ENCODE results near the gene AKR1A1. TPM values are rescaled to one million over a fixed set of nuclear protein-coding genes. Genes with fewer than 3 reads are reported as not detected.
"Not testable (repeated sequence)": the region's sequence is repeated elsewhere in the genome, so short reads cannot be mapped to it uniquely, and the experiment has no call there.

The AKR1A1 gene
- total RNA-seq, 2 experiments from 2014 or later = 137 to 150 TPM

DNA sequence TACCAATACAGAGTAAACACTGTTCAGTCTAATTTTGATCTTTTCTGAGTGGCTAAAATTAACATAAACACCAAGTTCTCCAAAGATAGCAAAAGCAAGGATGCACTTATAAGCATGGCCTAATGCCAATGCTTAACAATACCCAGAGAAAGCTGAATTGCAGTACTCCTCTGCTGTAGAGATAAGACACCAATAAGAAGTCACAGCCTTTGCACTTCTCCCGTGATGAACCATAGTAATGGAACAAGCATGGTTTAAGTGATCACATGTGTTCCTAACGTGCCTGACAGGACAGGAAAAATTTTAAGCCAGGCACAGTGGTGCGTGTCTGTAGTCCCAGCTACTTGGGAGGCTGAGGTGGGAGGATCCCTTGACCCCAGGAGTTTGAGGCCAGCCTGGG lies 34.6 kb upstream of the AKR1A1 start:
- CTCF ChIA-PET = interaction anchor here (1.1 kb wide), 3 partner anchors 44 to 54 kb away, joined by 3 to 4 read pairs (median 3); no protein-coding TSS in a partner anchor
- H3K27ac Mint-ChIP-seq = no peak overlapping the region
- H3K4me3 Mint-ChIP-seq = no peak overlapping the region
- no peak for ATAC-seq
- H3K4me1 Mint-ChIP-seq = peaks cover 28% of the 10 kb centered on the region
- H3K27me3 Mint-ChIP-seq = no peaks in the 10 kb centered on the region
- no peak for DNase-seq
- no peaks in the 10 kb centered on the region for H3K9me3 Mint-ChIP-seq (ENCODE audit: low read depth)
- peaks cover 43% of the 10 kb centered on the region for H3K36me3 Mint-ChIP-seq

GRCh38 chr1:45516465-45516864 lies 34.2 kb upstream of the AKR1A1 start:
- DNase-seq (no peak), ATAC-seq (no peak)
- CTCF ChIA-PET = interaction anchor here (1.1 kb wide), 3 partner anchors 43 to 54 kb away, joined by 3 to 4 read pairs (median 3); no protein-coding TSS in a partner anchor
- H3K4me3 Mint-ChIP-seq = no peak overlapping the region
- peak overlapping the region; percentile 15 for H3K27ac Mint-ChIP-seq
- H3K4me1 Mint-ChIP-seq = peaks cover 28% of the 10 kb centered on the region
- H3K27me3 Mint-ChIP-seq = no peaks in the 10 kb centered on the region
- H3K9me3 Mint-ChIP-seq (ENCODE audit: low read depth) = no peaks in the 10 kb centered on the region
- H3K36me3 Mint-ChIP-seq = peaks cover 39% of the 10 kb centered on the region

DNA sequence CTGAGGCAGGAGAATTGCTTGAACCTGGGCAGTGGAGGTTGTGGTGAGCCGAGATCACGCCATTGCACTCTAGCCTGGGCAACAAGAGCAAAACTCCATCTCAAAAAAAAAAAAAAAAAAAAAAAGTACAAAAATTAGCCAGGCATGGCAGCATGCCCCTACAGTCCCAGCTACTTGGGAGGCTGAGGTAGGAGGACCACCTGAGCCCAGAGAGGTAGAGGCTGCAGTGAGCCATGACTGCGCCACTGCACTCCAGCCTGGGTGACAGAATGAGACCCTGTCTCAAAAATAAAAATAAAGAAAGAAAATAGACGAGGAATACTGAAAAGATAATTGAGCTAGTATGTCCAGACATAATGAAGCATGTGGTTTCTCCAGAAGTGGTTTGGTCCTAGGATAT lies 32.3 kb upstream of the AKR1A1 start:
- not testable (repeated sequence) for ATAC-seq; H3K27me3 Mint-ChIP-seq; H3K27ac Mint-ChIP-seq; DNase-seq; H3K9me3 Mint-ChIP-seq (ENCODE audit: low read depth); H3K4me3 Mint-ChIP-seq
- H3K36me3 Mint-ChIP-seq = peaks cover 31% of the 10 kb centered on the region
- CTCF ChIA-PET = interaction anchor here (0.7 to 1.4 kb wide), 6 partner anchors 18 to 168 kb away, joined by 3 to 5 read pairs (median 4); partner anchors contain the start of genes CCDC163, GPBP1L1, MMACHC and NASP
- H3K4me1 Mint-ChIP-seq = peaks cover 46% of the 10 kb centered on the region

DNA sequence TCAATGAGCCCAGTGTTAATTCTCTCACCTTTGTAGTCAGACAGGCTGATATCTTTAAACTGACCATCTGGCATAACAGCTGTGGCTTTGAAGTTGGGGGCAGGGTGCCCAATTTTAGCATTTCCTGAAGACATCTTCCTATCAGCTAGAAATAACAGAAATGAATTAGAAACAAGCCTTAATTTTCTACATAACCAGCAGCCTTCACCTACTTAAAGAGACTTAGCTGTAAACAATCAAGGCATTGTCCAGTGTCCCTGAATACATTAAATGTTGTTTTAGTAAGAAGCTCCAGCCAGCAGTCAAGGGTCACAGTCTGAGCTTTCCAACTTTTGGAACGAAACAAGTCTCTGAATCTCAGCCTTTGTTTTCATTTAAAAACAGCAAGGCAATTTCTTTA lies 31.7 kb upstream of the AKR1A1 start:
- H3K4me1 Mint-ChIP-seq = peaks cover 48% of the 10 kb centered on the region

DNA sequence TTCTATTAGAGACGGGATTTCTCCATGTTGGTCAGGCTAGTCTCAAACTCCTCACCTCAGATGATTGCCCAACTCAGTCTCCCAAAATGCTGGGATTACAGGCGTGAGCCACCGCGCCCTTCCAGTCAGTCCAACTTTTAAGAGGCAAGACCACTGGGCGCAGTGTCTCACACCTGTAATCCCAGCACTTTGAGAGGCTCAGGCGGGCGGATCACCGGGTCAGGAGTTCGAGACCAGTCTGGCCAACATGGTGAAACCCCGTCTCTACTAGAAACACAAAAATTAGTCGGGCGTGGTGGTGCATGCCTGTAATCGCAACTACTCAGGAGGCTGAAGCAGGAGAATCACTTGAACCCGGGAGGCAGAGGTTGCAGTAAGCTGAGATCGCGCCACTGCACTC lies 30.9 kb upstream of the AKR1A1 start:
- Mint-ChIP-seq H3K36me3 (peaks cover 27% of the 10 kb centered on the region), H3K4me3 (peak overlapping the region; percentile 93), H3K4me1 (peaks cover 48% of the 10 kb centered on the region)
- not testable (repeated sequence) for H3K9me3 Mint-ChIP-seq (ENCODE audit: low read depth); H3K27me3 Mint-ChIP-seq; DNase-seq; H3K27ac Mint-ChIP-seq; ATAC-seq
- CTCF ChIA-PET = interaction anchor here (2.4 to 3.0 kb wide), 2 partner anchors 50 to 64 kb away, joined by 11 to 29 read pairs; partner anchors contain the start of gene NASP

More for the DNA sequence above, 31.7 kb upstream of the AKR1A1 start:
- Mint-ChIP-seq H3K4me3 (peak overlapping the region; percentile 49), H3K9me3 (ENCODE audit: low read depth) (no peaks in the 10 kb centered on the region), H3K36me3 (peaks cover 31% of the 10 kb centered on the region), H3K27ac (peak overlapping the region; percentile 38), H3K27me3 (no peaks in the 10 kb centered on the region)
- CTCF ChIA-PET = interaction anchor here (0.7 to 1.3 kb wide), 4 partner anchors 32 to 167 kb away, joined by 3 to 5 read pairs (median 4); partner anchors contain the start of genes GPBP1L1 and NASP
- DNase-seq = no peak
- no peak for ATAC-seq

- H3K27me3 Mint-ChIP-seq = peaks cover 9% of the 10 kb centered on the region
- peak within 1 kb of the TSS; percentile 93 for H3K4me3 Mint-ChIP-seq
- ATAC-seq = peak; percentile 85
- H3K4me1 Mint-ChIP-seq = peaks cover 44% of the 10 kb centered on the region
- CTCF ChIA-PET = interaction anchor here (0.7 to 4.7 kb wide), 14 partner anchors 10 to 64 kb away, joined by 3 to 29 read pairs (median 4); partner anchors contain the start of genes AKR1A1, NASP and TESK2
- H3K27ac Mint-ChIP-seq = peak within 1 kb of the TSS; percentile 89
- DNase-seq = peak; percentile 97
- H3K9me3 Mint-ChIP-seq (ENCODE audit: low read depth) = no peaks in the 10 kb centered on the region
- peaks cover 15% of the 10 kb centered on the region for H3K36me3 Mint-ChIP-seq
These were observed 29.0 kb upstream of the AKR1A1 start, which contains the start of gene PRDX1 for GRCh38 chr1:45521413-45522323. Gene PRDX1, minus strand, starts transcription at chr1:45521884. Its CDS starts 2,841 bp downstream, at chr1:45519043.

DNA sequence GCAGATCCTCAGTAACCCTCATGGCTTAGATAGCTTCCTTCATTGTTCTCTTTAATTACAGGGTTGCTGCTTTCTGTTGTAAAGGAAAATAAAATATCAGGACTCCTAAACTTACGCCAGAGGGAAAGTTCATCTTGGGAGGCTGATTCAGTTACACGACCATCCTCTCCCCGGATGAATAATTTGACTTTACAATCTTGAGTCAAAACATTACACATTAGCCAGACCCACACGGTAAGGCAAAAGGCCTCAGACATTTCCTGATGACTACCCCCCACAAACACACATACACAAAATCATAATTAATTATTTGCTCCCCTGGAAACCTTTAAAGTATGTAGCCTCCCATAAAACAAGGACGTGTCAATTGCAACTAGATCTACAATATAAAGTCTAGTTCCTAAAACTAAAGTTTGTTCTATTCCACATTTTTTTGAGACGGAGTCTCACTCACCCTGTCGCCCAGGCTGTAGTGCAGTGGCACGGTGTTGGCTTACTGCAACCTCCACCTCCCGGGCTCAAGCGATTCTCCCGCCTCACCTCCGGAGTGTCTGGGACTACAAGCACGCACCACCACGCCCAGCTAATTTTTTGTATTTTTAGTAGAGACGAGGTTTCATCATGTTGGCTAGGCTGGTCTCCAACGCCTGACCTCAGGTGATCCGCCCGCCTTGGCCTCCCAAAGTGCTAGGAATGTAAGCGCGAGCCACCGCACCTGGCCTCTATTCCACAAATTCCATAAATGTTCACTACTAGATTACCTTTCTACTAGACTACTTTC lies 28.1 kb upstream of the AKR1A1 start:
- Mint-ChIP-seq H3K4me1 (peaks cover 41% of the 10 kb centered on the region), H3K4me3 (peak overlapping the region; percentile 93), H3K27ac (peak overlapping the region; percentile 89), H3K27me3 (peaks cover 13% of the 10 kb centered on the region), H3K9me3 (ENCODE audit: low read depth) (no peaks in the 10 kb centered on the region), H3K36me3 (peaks cover 8% of the 10 kb centered on the region)
- no peak for ATAC-seq
- CTCF ChIA-PET = interaction anchor here (0.7 to 4.7 kb wide), 13 partner anchors 10 to 64 kb away, joined by 3 to 29 read pairs (median 5); partner anchors contain the start of genes AKR1A1, NASP and TESK2
- no peak for DNase-seq

DNA sequence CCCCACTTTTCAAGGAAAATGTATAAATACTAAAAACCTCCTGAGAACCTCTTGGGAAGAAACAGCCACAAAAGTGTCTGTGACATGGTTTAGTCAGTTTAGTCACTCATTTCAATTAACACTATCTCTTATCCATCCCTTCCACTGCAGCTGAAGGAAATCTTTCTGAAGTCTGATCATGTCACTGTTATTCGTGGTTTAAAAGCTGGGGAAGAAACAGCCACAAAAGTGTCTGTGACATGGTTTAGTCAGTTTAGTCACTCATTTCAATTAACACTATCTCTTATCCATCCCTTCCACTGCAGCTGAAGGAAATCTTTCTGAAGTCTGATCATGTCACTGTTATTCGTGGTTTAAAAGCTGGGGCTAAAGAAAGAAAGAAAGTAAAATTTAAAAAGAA lies 27.1 kb upstream of the AKR1A1 start:
- ATAC-seq; DNase-seq; H3K27ac Mint-ChIP-seq; H3K36me3 Mint-ChIP-seq; H3K9me3 Mint-ChIP-seq (ENCODE audit: low read depth); H3K4me3 Mint-ChIP-seq: not testable (repeated sequence)
- Mint-ChIP-seq H3K27me3 (peaks cover 13% of the 10 kb centered on the region), H3K4me1 (peaks cover 38% of the 10 kb centered on the region)
- CTCF ChIA-PET = interaction anchor here (1.7 to 4.7 kb wide), 3 partner anchors 11 to 31 kb away, joined by 5 to 17 read pairs (median 9); no protein-coding TSS in a partner anchor

- Mint-ChIP-seq H3K27me3 (peaks cover 13% of the 10 kb centered on the region), H3K4me1 (peaks cover 33% of the 10 kb centered on the region)
- DNase-seq; H3K4me3 Mint-ChIP-seq; H3K27ac Mint-ChIP-seq; ATAC-seq; H3K9me3 Mint-ChIP-seq (ENCODE audit: low read depth); H3K36me3 Mint-ChIP-seq: not testable (repeated sequence)
- CTCF ChIA-PET = interaction anchor here (1.7 to 4.7 kb wide), 4 partner anchors 12 to 47 kb away, joined by 5 to 17 read pairs (median 7); no protein-coding TSS in a partner anchor
These were observed 26.7 kb upstream of the AKR1A1 start for GRCh38 chr1:45523975-45524374.

GRCh38 chr1:45526135-45526644 lies 24.4 kb upstream of the AKR1A1 start:
- peaks cover 13% of the 10 kb centered on the region for H3K27me3 Mint-ChIP-seq
- H3K27ac Mint-ChIP-seq = no peak overlapping the region
- no peaks in the 10 kb centered on the region for H3K36me3 Mint-ChIP-seq
- H3K4me3 Mint-ChIP-seq = no peak overlapping the region
- peaks cover 20% of the 10 kb centered on the region for H3K4me1 Mint-ChIP-seq
- H3K9me3 Mint-ChIP-seq (ENCODE audit: low read depth) = no peaks in the 10 kb centered on the region
- ATAC-seq = no peak
- CTCF ChIA-PET = no interaction called here
- no peak for DNase-seq

DNA sequence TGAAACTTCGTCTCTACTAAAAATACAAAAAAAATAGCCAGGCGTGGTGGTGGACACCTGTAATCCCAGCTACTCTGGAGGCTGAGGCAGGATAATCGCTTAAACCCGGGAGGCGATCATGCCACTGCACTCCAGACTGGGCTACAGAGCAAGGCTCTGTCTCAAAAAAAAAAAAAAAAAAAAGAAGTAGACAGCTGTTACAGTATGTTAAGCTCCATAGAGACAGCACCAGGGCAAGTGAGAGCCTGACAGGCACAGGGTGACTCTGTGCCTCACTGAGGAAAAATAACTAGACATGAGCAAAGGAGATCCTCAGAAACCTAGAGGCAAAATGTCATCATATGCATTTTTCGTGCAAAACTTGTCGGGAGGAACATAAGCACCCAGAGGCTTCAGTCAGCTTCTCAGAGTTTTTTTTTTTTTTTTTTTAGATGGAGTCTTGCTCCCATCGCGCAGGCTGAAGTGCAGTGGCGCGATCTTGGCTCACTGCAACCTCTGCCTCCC lies 19.9 kb upstream of the AKR1A1 start:
- CTCF ChIA-PET = interaction anchor here (1.6 kb wide), 1 partner anchor 19 kb away, joined by 4 read pairs; no protein-coding TSS in a partner anchor
- no peak overlapping the region for H3K27ac Mint-ChIP-seq
- ATAC-seq = no peak

GRCh38 chr1:45531873-45532272 lies 18.8 kb upstream of the AKR1A1 start:
- Mint-ChIP-seq H3K36me3 (no peaks in the 10 kb centered on the region), H3K27ac (no peak overlapping the region), H3K4me1 (peaks cover 14% of the 10 kb centered on the region), H3K27me3 (peaks cover 13% of the 10 kb centered on the region), H3K9me3 (ENCODE audit: low read depth) (no peaks in the 10 kb centered on the region), H3K4me3 (no peak overlapping the region)
- CTCF ChIA-PET = interaction anchor here (0.7 to 1.6 kb wide), 3 partner anchors 10 to 37 kb away, joined by 3 read pairs; partner anchors contain the start of gene PRDX1
- DNase-seq (no peak), ATAC-seq (no peak)

More for the DNA sequence above, 19.9 kb upstream of the AKR1A1 start:
- H3K9me3 Mint-ChIP-seq (ENCODE audit: low read depth) = no peaks in the 10 kb centered on the region
- peaks cover 16% of the 10 kb centered on the region for H3K27me3 Mint-ChIP-seq
- no peak for DNase-seq
- no peaks in the 10 kb centered on the region for H3K36me3 Mint-ChIP-seq
- peaks cover 2% of the 10 kb centered on the region for H3K4me1 Mint-ChIP-seq
- H3K4me3 Mint-ChIP-seq = no peak overlapping the region
